PC-3 (cell line): Measurements from ENCODE around the gene ZSWIM4. TPM values are rescaled to one million over a fixed set of nuclear protein-coding genes. Genes with fewer than 3 reads are reported as not detected.
A peak's percentile ranks its signal among the peaks of the same experiment; 100 is the strongest.

Source experiments
- ATAC-seq: fragments of 200-7000 bp; cut with Tn5 transposase; 2 replicates; pipeline ENCODE4 v1.9.1; 2020; ENCODE audit warnings: mild to moderate bottlenecking, moderate library complexity
- BruUV-seq: library from RNA; stranded (reverse); fragments of 400-500 nt; replicated peaks from 2 replicates; lab custom pipeline; 2021; lab: Mats Ljungman, UMichigan
- CTCF ChIA-PET: fragments of 300-600 bp; sonication (Branson Sonifier 250); formaldehyde crosslinking; loops from one replicate; lab custom pipeline; 2022; ENCODE audit warnings: antibody characterized with exemption; lab: Charles Lee
- POLR2A ChIA-PET: fragments of 300-600 bp; sonication (Branson Sonifier 250); formaldehyde crosslinking; loops from one replicate; lab custom pipeline; 2022; ENCODE audit warnings: antibody characterized with exemption; ENCODE audit not compliant: unreplicated experiment; lab: Charles Lee
- DNase-seq: peaks from one replicate; pipeline ENCODE4 v3.0.0-alpha.2; 2015
- H2AFZ ChIP-seq: fragments of 300-600 bp; sonication (generic); 2 replicates; pipeline ENCODE4 v1.6.0; 2016; ENCODE audit warnings: antibody characterized with exemption, low read length
- H3F3A ChIP-seq: fragments of 300-600 bp; sonication (generic); one replicate; pipeline ENCODE4 v1.6.0; 2017; ENCODE audit warnings: antibody characterized with exemption, low read length, control low read depth, mild to moderate bottlenecking; ENCODE audit not compliant: unreplicated experiment
- H3K27ac ChIP-seq: fragments of 300-600 bp; sonication (generic); 2 replicates; pipeline ENCODE4 v1.5.1; 2016; ENCODE audit warnings: mild to moderate bottlenecking, low read length
- H3K27me3 ChIP-seq: fragments of 300-600 bp; sonication (generic); 2 replicates; pipeline ENCODE4 v1.6.1; 2016; ENCODE audit warnings: low read length, mixed read lengths
- H3K36me3 ChIP-seq: fragments of 300-600 bp; sonication (generic); 2 replicates; pipeline ENCODE4 v1.6.1; 2016; ENCODE audit warnings: low read depth, mixed run types, low read length, mixed read lengths
- H3K4me1 ChIP-seq: fragments of 300-600 bp; sonication (generic); 2 replicates; pipeline ENCODE4 v1.5.1; 2016; ENCODE audit warnings: low read length; ENCODE audit not compliant: insufficient read depth
- H3K4me2 ChIP-seq: fragments of 300-600 bp; sonication (generic); 2 replicates; pipeline ENCODE4 v1.6.0; 2016; ENCODE audit warnings: low read length
- H3K4me3 ChIP-seq: fragments of 300-600 bp; sonication (generic); 2 replicates; pipeline ENCODE4 v1.5.1; 2016; ENCODE audit warnings: mild to moderate bottlenecking, low read length, mixed read lengths
- H3K79me2 ChIP-seq: fragments of 300-600 bp; sonication (generic); 2 replicates; pipeline ENCODE4 v1.6.1; 2017; ENCODE audit warnings: low read length, mixed read lengths
- H3K9ac ChIP-seq: fragments of 300-600 bp; sonication (generic); 2 replicates; pipeline ENCODE4 v1.6.0; 2016; ENCODE audit warnings: mild to moderate bottlenecking, low read length
- H3K9me2 ChIP-seq: fragments of 300-600 bp; sonication (generic); replicated peaks from 2 replicates; pipeline ENCODE4 v1.6.1; 2016; ENCODE audit warnings: mixed run types, low read length, mixed read lengths
- H3K9me3 ChIP-seq: fragments of 300-600 bp; sonication (generic); 2 replicates; pipeline ENCODE4 v1.6.1; 2016; ENCODE audit warnings: low read length, mixed read lengths
- H4K20me1 ChIP-seq: fragments of 300-600 bp; sonication (generic); 2 replicates; pipeline ENCODE4 v1.6.1; 2016; ENCODE audit warnings: low read length, mixed read lengths
- EZH2 ChIP-seq: fragments of 300-600 bp; sonication (generic); IDR thresholded peaks from one replicate; pipeline ENCODE4 v1.6.1; 2017; ENCODE audit warnings: antibody characterized with exemption, mild to moderate bottlenecking, low read length; ENCODE audit not compliant: unreplicated experiment
- EZH2phosphoT487 ChIP-seq: fragments of 300-600 bp; sonication (generic); IDR thresholded peaks from 2 replicates; pipeline ENCODE4 v1.6.1; 2018; ENCODE audit warnings: mild to moderate bottlenecking, antibody characterized with exemption, low read length, borderline replicate concordance
- intact Hi-C: fragments of 100-400 bp; cut with micrococcal nuclease; formaldehyde crosslinking; loops from 2 replicates; pipeline ENCODE4 v1.9.0; 2023
- total RNA-seq: library from RNA; depleted of rRNA; stranded (reverse); fragments of >200 nt; gene quantifications from 2 replicates; pipeline ENCODE4 v1.2.3, GENCODE V29; 2014
- TF ChIP-seq, protein P1 (sequence below): fragments of 300-600 bp; sonication (generic); conservative IDR thresholded peaks from 2 replicates; pipeline ENCODE4 v1.5.1; 2017; ENCODE audit warnings: antibody characterized with exemption, low read depth, mild to moderate bottlenecking, low read length

The ZSWIM4 gene
- total RNA-seq, 1 experiment from 2014 or later = 8.0 TPM

DNA sequence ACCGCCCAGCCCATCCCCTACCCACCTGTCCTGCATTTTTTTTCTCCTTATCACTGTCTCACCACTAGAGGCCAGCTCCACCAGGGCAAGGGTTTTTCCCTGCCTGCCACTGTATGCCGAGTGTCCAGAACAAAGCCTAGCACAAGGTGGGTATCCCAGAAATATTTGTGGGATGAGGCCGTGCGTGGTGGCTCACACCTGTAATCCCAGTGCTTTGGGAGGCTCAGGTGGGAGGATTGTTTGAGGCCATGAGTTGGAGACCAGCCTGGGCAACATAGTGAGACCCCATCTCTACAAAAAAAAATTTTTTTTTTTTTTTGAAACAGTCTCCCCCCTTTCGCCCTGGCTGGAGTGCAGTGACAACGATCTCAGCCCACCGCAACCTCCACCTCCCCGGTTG lies 33.8 kb upstream of the ZSWIM4 start:
- Histone ChIP-seq H3K4me2 (no peak overlapping the region), H3K27ac (no peak overlapping the region), H3K79me2 (peaks cover 40% of the 10 kb centered on the region), H3K9me2 (no peaks in the 10 kb centered on the region), H3K9ac (no peak overlapping the region), H3K4me3 (no peak overlapping the region), H3K4me1 (peaks cover 10% of the 10 kb centered on the region; the same call in 1 of the 2 replicates), H4K20me1 (no peaks in the 10 kb centered on the region), H3K27me3 (no peaks in the 10 kb centered on the region), H3K36me3 (peaks cover 24% of the 10 kb centered on the region), H2AFZ (no peak overlapping the region), H3F3A (no peaks in the 10 kb centered on the region), H3K9me3 (no peaks in the 10 kb centered on the region)
- CTCF ChIA-PET = no interaction called here
- POLR2A ChIA-PET = interaction anchor here (1.0 kb wide), 1 partner anchor 13 kb away, joined by 3 read pairs; no protein-coding TSS in a partner anchor
- DNase-seq (peak; percentile 41), ATAC-seq (peak; percentile 16; the same call in 1 of the 2 replicates)
- BruUV-seq = no TSS peak
- intact Hi-C loops = no loop called here
- TF ChIP-seq, protein P1, sequence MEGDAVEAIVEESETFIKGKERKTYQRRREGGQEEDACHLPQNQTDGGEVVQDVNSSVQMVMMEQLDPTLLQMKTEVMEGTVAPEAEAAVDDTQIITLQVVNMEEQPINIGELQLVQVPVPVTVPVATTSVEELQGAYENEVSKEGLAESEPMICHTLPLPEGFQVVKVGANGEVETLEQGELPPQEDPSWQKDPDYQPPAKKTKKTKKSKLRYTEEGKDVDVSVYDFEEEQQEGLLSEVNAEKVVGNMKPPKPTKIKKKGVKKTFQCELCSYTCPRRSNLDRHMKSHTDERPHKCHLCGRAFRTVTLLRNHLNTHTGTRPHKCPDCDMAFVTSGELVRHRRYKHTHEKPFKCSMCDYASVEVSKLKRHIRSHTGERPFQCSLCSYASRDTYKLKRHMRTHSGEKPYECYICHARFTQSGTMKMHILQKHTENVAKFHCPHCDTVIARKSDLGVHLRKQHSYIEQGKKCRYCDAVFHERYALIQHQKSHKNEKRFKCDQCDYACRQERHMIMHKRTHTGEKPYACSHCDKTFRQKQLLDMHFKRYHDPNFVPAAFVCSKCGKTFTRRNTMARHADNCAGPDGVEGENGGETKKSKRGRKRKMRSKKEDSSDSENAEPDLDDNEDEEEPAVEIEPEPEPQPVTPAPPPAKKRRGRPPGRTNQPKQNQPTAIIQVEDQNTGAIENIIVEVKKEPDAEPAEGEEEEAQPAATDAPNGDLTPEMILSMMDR = peak; percentile 39
- TF ChIP-seq EZH2 = no peak
- no peak for TF ChIP-seq EZH2phosphoT487

DNA sequence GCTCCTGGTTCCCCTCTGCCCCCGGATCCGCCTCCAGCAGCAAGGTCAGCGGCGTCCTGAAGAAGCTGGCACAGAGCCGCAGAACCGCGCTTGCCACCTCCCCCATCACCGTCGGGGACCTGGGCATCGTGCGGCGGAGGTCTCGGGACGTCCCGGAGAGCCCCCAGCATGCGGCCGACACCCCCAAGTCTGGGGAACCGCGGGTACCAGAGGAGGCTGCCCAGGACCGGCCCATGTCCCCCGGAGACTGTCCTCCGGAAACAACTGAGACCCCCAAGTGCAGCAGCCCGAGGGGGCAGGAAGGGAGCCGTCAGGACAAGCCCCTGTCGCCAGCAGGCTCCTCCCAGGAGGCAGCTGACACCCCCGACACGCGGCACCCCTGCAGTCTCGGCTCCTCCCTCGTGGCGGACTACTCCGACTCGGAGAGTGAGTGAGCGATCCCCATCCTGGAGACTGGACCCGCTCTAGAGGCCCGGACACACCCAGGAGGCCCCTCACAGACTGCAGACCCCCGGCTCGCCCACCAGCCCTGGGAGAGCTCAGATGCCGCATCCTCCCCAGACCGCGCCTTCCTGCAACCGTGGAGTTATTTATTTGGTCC lies 32.5 kb upstream of the ZSWIM4 start:
- no peak overlapping the region for H2AFZ ChIP-seq
- H3K27me3 ChIP-seq = no peaks in the 10 kb centered on the region
- H3K4me2 ChIP-seq = no peak overlapping the region
- TF ChIP-seq, protein P1 = no peak
- no peak for TF ChIP-seq EZH2
- TF ChIP-seq EZH2phosphoT487 = no peak
- peaks cover 17% of the 10 kb centered on the region for H3K36me3 ChIP-seq
- H3F3A ChIP-seq = no peaks in the 10 kb centered on the region
- BruUV-seq = no TSS peak
- ATAC-seq = no peak
- CTCF ChIA-PET = no interaction called here
- DNase-seq = no peak
- POLR2A ChIA-PET = no interaction called here
- H3K4me1 ChIP-seq = peaks cover 10% of the 10 kb centered on the region; the same call in 1 of the 2 replicates
- no peak overlapping the region for H3K4me3 ChIP-seq
- no peak overlapping the region for H3K9ac ChIP-seq
- no peaks in the 10 kb centered on the region for H3K9me2 ChIP-seq
- no peaks in the 10 kb centered on the region for H4K20me1 ChIP-seq
- peaks cover 43% of the 10 kb centered on the region for H3K79me2 ChIP-seq
- intact Hi-C loops = no loop called here
- H3K9me3 ChIP-seq = no peaks in the 10 kb centered on the region
- no peak overlapping the region for H3K27ac ChIP-seq

DNA sequence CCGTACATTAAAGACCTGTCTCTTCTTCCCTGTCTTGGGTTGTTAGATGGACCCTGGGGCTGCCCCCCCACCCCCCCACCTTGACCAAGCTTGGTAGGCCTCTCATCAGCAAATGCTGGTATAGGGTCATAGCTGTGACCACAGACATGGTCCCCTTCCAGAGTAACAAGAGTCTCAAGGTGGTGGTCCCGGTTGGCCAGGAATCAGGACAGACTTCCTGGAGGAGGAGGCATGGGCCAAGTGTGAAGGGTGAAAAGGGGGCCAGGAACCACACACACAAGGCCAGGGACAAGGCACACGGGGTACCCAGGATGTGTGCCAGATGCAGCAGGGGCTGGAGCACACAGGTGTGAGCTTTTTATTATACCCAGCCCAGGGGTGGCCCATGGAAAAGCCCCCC lies 32.0 kb upstream of the ZSWIM4 start:
- ATAC-seq (no peak), DNase-seq (no peak)
- Histone ChIP-seq H3K4me2 (peak overlapping the region; percentile 98; the same call in 1 of the 2 replicates), H4K20me1 (no peaks in the 10 kb centered on the region), H3K27ac (no peak overlapping the region), H3K9ac (no peak overlapping the region), H3K9me3 (no peaks in the 10 kb centered on the region), H3K4me3 (peak overlapping the region; percentile 96), H3K4me1 (peaks cover 10% of the 10 kb centered on the region; the same call in 1 of the 2 replicates), H2AFZ (no peak overlapping the region), H3K27me3 (no peaks in the 10 kb centered on the region), H3K36me3 (peaks cover 14% of the 10 kb centered on the region), H3F3A (no peaks in the 10 kb centered on the region), H3K9me2 (no peaks in the 10 kb centered on the region), H3K79me2 (peaks cover 43% of the 10 kb centered on the region)
- POLR2A ChIA-PET = no interaction called here
- intact Hi-C loops = no loop called here
- TF ChIP-seq EZH2 (no peak), EZH2phosphoT487 (no peak)
- TF ChIP-seq, protein P1 = no peak
- CTCF ChIA-PET = no interaction called here
- BruUV-seq = no TSS peak
